ENCODE measurements around the gene S100A2. TPM values are rescaled to one million over a fixed set of nuclear protein-coding genes. Genes with fewer than 3 reads are reported as not detected.

The S100A2 gene
- total and polyA plus RNA-seq, 2 experiments from 2014 or later = 1.7 to 8.6 TPM

- in situ Hi-C loops (cut with MboI) = no loop called here
- peak within 1 kb of the TSS; percentile 17; the same call in 1 of the 2 replicates for H2AFZ ChIP-seq
Measured at GRCh38 chr1:153540394-153541361, 25.0 kb downstream of the S100A2 start, which contains the start of gene S100A5. Gene S100A5, minus strand, starts transcription at chr1:153540934. Its CDS starts 743 bp downstream, at chr1:153540191.

GRCh38 chr1:153539395-153540093 lies 26.1 kb downstream of the S100A2 start:
- in situ Hi-C loops (cut with MboI) = no loop called here
- H3K27ac ChIP-seq = no peak overlapping the region
- 80 to 90% methylated on average over 3 to 4 of the region's 4 CpGs for WGBS, 2 experiments (ENCODE audit: low coverage in 1 of 2, low lambda C conversion rate in 2 of 2, missing lambda C conversion rate in 2 of 2)

More at GRCh38 chr1:153540394-153541361, 25.0 kb downstream of the S100A2 start, which contains the start of gene S100A5:
- H4K20me1 ChIP-seq (ENCODE audit: insufficient read depth) = no peaks in the 10 kb centered on the region
- H3F3A ChIP-seq (ENCODE audit: insufficient read depth) = peaks cover 55% of the 10 kb centered on the region
- H3K9me3 ChIP-seq (ENCODE audit: low read depth) = no peaks in the 10 kb centered on the region
- WGBS, 2 experiments (ENCODE audit: low coverage in 1 of 2, low lambda C conversion rate in 2 of 2, missing lambda C conversion rate in 2 of 2) = 61 to 62% methylated on average over 11 of the region's 11 CpGs
- H3K9me2 ChIP-seq (ENCODE audit: insufficient read depth) = no peaks in the 10 kb centered on the region
- no peaks in the 10 kb centered on the region for H3K36me3 ChIP-seq (ENCODE audit: low read depth)
- peaks cover 11% of the 10 kb centered on the region for H3K79me2 ChIP-seq (ENCODE audit: insufficient read depth)
- peak; percentile 71 for DNase-seq
- H3K4me2 ChIP-seq (ENCODE audit: unreplicated experiment) = peak within 1 kb of the TSS; percentile 56
- no peak within 1 kb of the TSS; the same call in 1 of the 2 replicates for H3K27ac ChIP-seq
- no peak within 1 kb of the TSS for H3K9ac ChIP-seq
- H3K27me3 ChIP-seq (replicated peaks; ENCODE audit: insufficient read depth) = no peaks in the 10 kb centered on the region
- peaks cover 57% of the 10 kb centered on the region for H3K4me1 ChIP-seq (ENCODE audit: insufficient read depth)
- TF ChIP-seq EZH2 (IDR thresholded peaks at IDR 0.05; ENCODE audit: insufficient read depth, poor library complexity, severe bottlenecking) = no peak
- TF ChIP-seq EZH2phosphoT487 (IDR thresholded peaks at IDR 0.05; ENCODE audit: insufficient read depth, low read depth) = no peak
- no peak within 1 kb of the TSS for H3K4me3 ChIP-seq

GRCh38 chr1:153538315-153538821 lies 27.3 kb downstream of the S100A2 start:
- H3K27ac ChIP-seq = peak overlapping the region; percentile 61
- no peaks in the 10 kb centered on the region for H4K20me1 ChIP-seq (ENCODE audit: insufficient read depth)
- H3K4me2 ChIP-seq (ENCODE audit: unreplicated experiment) = peak overlapping the region; percentile 8
- H2AFZ ChIP-seq = peak overlapping the region; percentile 32
- DNase-seq = peak; percentile 76
- no peak overlapping the region for H3K4me3 ChIP-seq
- no peaks in the 10 kb centered on the region for H3K9me2 ChIP-seq (ENCODE audit: insufficient read depth)
- peaks cover 37% of the 10 kb centered on the region for H3K4me1 ChIP-seq (ENCODE audit: insufficient read depth)
- peaks cover 52% of the 10 kb centered on the region for H3F3A ChIP-seq (ENCODE audit: insufficient read depth)
- no peaks in the 10 kb centered on the region for H3K9me3 ChIP-seq (ENCODE audit: low read depth)
- peak overlapping the region; percentile 8; the same call in 1 of the 2 replicates for H3K9ac ChIP-seq
- TF ChIP-seq EZH2phosphoT487 (IDR thresholded peaks at IDR 0.05; ENCODE audit: insufficient read depth, low read depth) (no peak), EZH2 (IDR thresholded peaks at IDR 0.05; ENCODE audit: insufficient read depth, poor library complexity, severe bottlenecking) (no peak)
- in situ Hi-C loops (cut with MboI) = no loop called here
- 13 to 17% methylated on average over 6 of the region's 6 CpGs for WGBS, 2 experiments (ENCODE audit: low coverage in 1 of 2, low lambda C conversion rate in 2 of 2, missing lambda C conversion rate in 2 of 2)
- H3K36me3 ChIP-seq (ENCODE audit: low read depth) = no peaks in the 10 kb centered on the region
- peaks cover 17% of the 10 kb centered on the region for H3K79me2 ChIP-seq (ENCODE audit: insufficient read depth)
- no peaks in the 10 kb centered on the region for H3K27me3 ChIP-seq (replicated peaks; ENCODE audit: insufficient read depth)

More at GRCh38 chr1:153539395-153540093, 26.1 kb downstream of the S100A2 start:
- no peaks in the 10 kb centered on the region for H3K9me3 ChIP-seq (ENCODE audit: low read depth)
- no peak for TF ChIP-seq EZH2phosphoT487 (IDR thresholded peaks at IDR 0.05; ENCODE audit: insufficient read depth, low read depth)
- TF ChIP-seq EZH2 (IDR thresholded peaks at IDR 0.05; ENCODE audit: insufficient read depth, poor library complexity, severe bottlenecking) = no peak
- peaks cover 20% of the 10 kb centered on the region for H3K79me2 ChIP-seq (ENCODE audit: insufficient read depth)
- H3K9ac ChIP-seq = no peak overlapping the region
- H3K27me3 ChIP-seq (replicated peaks; ENCODE audit: insufficient read depth) = no peaks in the 10 kb centered on the region
- no peak overlapping the region for H3K4me3 ChIP-seq
- H4K20me1 ChIP-seq (ENCODE audit: insufficient read depth) = no peaks in the 10 kb centered on the region
- peaks cover 46% of the 10 kb centered on the region for H3K4me1 ChIP-seq (ENCODE audit: insufficient read depth)
- no peak for DNase-seq
- no peak overlapping the region for H2AFZ ChIP-seq
- H3K36me3 ChIP-seq (ENCODE audit: low read depth) = no peaks in the 10 kb centered on the region
- H3K9me2 ChIP-seq (ENCODE audit: insufficient read depth) = no peaks in the 10 kb centered on the region
- peaks cover 53% of the 10 kb centered on the region for H3F3A ChIP-seq (ENCODE audit: insufficient read depth)
- H3K4me2 ChIP-seq (ENCODE audit: unreplicated experiment) = no peak overlapping the region

GRCh38 chr1:153537376-153537730 lies 28.3 kb downstream of the S100A2 start:
- no peak overlapping the region for H2AFZ ChIP-seq
- H3K9me3 ChIP-seq (ENCODE audit: low read depth) = no peaks in the 10 kb centered on the region
- H3K27ac ChIP-seq = no peak overlapping the region
- H3K4me3 ChIP-seq = no peak overlapping the region
- no peak for TF ChIP-seq EZH2phosphoT487 (IDR thresholded peaks at IDR 0.05; ENCODE audit: insufficient read depth, low read depth)
- TF ChIP-seq EZH2 (IDR thresholded peaks at IDR 0.05; ENCODE audit: insufficient read depth, poor library complexity, severe bottlenecking) = no peak
- no peaks in the 10 kb centered on the region for H3K36me3 ChIP-seq (ENCODE audit: low read depth)
- in situ Hi-C loops (cut with MboI) = no loop called here
- H3K9ac ChIP-seq = no peak overlapping the region
- no peaks in the 10 kb centered on the region for H3K9me2 ChIP-seq (ENCODE audit: insufficient read depth)
- no peaks in the 10 kb centered on the region for H3K27me3 ChIP-seq (replicated peaks; ENCODE audit: insufficient read depth)
- 84 to 85% methylated on average over 6 of the region's 6 CpGs for WGBS, 2 experiments (ENCODE audit: low coverage in 1 of 2, low lambda C conversion rate in 2 of 2, missing lambda C conversion rate in 2 of 2)
- no peak overlapping the region for H3K4me2 ChIP-seq (ENCODE audit: unreplicated experiment)
- H3K79me2 ChIP-seq (ENCODE audit: insufficient read depth) = peaks cover 17% of the 10 kb centered on the region
- no peaks in the 10 kb centered on the region for H4K20me1 ChIP-seq (ENCODE audit: insufficient read depth)
- H3F3A ChIP-seq (ENCODE audit: insufficient read depth) = peaks cover 50% of the 10 kb centered on the region
- peaks cover 41% of the 10 kb centered on the region for H3K4me1 ChIP-seq (ENCODE audit: insufficient read depth)
- no peak for DNase-seq
